ENCODE measurements around the gene RALGDS.

DNA sequence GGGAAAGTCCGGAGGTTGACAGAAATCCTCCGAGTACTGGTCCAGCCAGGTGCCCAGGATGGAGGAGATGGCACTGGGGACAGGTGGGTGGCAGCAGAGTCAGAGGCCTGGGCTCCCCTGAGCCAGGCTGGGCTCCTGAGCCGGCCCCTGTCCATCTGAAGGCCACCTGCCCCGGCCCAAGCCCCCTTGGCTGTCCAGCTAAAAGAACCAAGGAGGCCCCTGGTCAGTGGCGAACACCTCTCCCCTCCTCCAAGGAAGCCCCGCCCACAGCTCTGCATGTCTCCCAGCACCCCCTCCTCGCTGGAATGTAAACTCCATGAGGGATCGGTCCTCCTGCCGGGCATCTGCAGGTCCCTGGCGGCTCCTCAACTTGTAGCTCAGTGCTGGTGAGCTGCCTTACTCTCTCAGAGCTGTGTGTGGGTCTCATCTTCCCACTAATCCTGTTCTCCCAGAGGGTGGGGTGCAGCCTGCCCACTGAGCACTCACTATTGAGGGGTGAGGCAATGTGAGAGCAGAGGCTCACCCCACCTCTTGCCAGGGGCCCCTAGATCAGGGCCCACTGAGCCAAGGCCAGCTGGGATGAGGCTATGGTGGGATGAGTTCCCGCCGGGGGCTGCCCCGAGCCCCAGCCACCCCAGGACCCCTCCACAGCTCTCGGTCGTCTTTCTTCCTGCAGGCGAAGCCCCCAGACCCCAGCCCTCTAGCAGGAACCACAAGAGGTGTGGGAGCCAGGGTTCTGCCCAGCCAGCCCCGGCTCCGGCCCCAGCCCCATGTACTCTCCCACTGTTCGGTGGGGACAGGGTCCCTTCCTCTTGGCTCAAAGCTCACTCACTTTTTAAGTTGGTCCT, 12.0 kb downstream of the RALGDS start:
- TF ChIP-seq SP4 (CRISPR knock-in tag; IDR thresholded peaks at IDR 0.05) (no peak), ZNF24 (IDR thresholded peaks at IDR 0.05) (no peak), ZNF839 (CRISPR knock-in tag; IDR thresholded peaks at IDR 0.05; ENCODE audit: borderline replicate concordance) (no peak)
